GM12878 (cell line): ENCODE data around the gene AP1S1. TPM values are rescaled to one million over a fixed set of nuclear protein-coding genes. Genes with fewer than 3 reads are reported as not detected.

Experiments
- CEBPB ChIP-seq, 2 experiments: fragments of 150-350 bp in 1 of 2; IDR thresholded peaks; 2 replicates each; pipeline ENCODE4 v1.6.1; 2012 to 2014; ENCODE audit warnings: low read depth in 2 of 2, low read length in 2 of 2, borderline replicate concordance in 1 of 2, inconsistent platforms in 1 of 2
- CREB1 ChIP-seq: IDR thresholded peaks from 2 replicates; pipeline ENCODE4 v1.6.1; 2012; ENCODE audit warnings: low read depth, mild to moderate bottlenecking, inconsistent platforms
- CTCF ChIP-seq, 3 experiments: IDR thresholded peaks in 2 of 3; conservative IDR thresholded peaks in 1 of 3; 2 replicates each; pipeline ENCODE4 v1.5.1; 2011; ENCODE audit warnings: low read depth in 3 of 3, low read length in 3 of 3, mild to moderate bottlenecking in 3 of 3, control low read depth in 2 of 3, moderate library complexity in 2 of 3, inconsistent platforms in 1 of 3, mixed read lengths in 1 of 3; ENCODE audit not compliant: control insufficient read depth in 2 of 3, insufficient read depth in 1 of 3; ENCODE audit errors: extremely low read depth in 1 of 3
- E4F1 ChIP-seq: fragments of 450-650 bp; IDR thresholded peaks from 2 replicates; pipeline ENCODE4 v1.6.1; 2018; ENCODE audit warnings: borderline replicate concordance, mild to moderate bottlenecking; ENCODE audit not compliant: partially characterized antibody
- FOS ChIP-seq: IDR thresholded peaks from 3 replicates; pipeline ENCODE4 v1.6.1; 2011; ENCODE audit warnings: borderline replicate concordance; ENCODE audit not compliant: insufficient read length; ENCODE audit errors: extremely low read depth
- IKZF1 ChIP-seq: fragments of 450-650 bp; conservative IDR thresholded peaks from 2 replicates; pipeline ENCODE4 v1.6.1; 2017; ENCODE audit warnings: antibody characterized with exemption, mild to moderate bottlenecking
- IRF3 ChIP-seq: fragments of 450-650 bp; IDR thresholded peaks from 2 replicates; pipeline ENCODE4 v1.6.1; 2014; ENCODE audit warnings: mild to moderate bottlenecking
- KAT2A ChIP-seq: conservative IDR thresholded peaks from 2 replicates; pipeline ENCODE4 v1.6.1; 2011; ENCODE audit warnings: low read depth, low read length; ENCODE audit not compliant: control insufficient read depth
- MTA2 ChIP-seq: fragments of 450-650 bp; IDR thresholded peaks from 2 replicates; pipeline ENCODE4 v1.6.1; 2016; ENCODE audit warnings: low read depth, mild to moderate bottlenecking, moderate library complexity
- MYC ChIP-seq: IDR thresholded peaks from 2 replicates; pipeline ENCODE4 v1.6.1; 2011; ENCODE audit warnings: mild to moderate bottlenecking, low read length, moderate library complexity, inconsistent platforms; ENCODE audit not compliant: insufficient read depth, insufficient replicate concordance, insufficient read length, severe bottlenecking
- NKRF ChIP-seq: fragments of 450-650 bp; conservative IDR thresholded peaks from 2 replicates; pipeline ENCODE4 v1.6.1; 2017; ENCODE audit warnings: mild to moderate bottlenecking, moderate library complexity
- NR2C1 ChIP-seq: fragments of 450-650 bp; IDR thresholded peaks from 2 replicates; pipeline ENCODE4 v1.6.1; 2017; ENCODE audit warnings: antibody characterized with exemption, mild to moderate bottlenecking, moderate library complexity
- PAX5 ChIP-seq: IDR thresholded peaks from 2 replicates; pipeline ENCODE4 v1.6.1; 2011; ENCODE audit warnings: low read depth, low read length, borderline replicate concordance
- RUNX3 ChIP-seq: IDR thresholded peaks from 2 replicates; pipeline ENCODE4 v1.6.1; 2012; ENCODE audit warnings: low read length, inconsistent platforms
- SP1 ChIP-seq: IDR thresholded peaks from one replicate; pipeline ENCODE4 v1.6.1; 2011; ENCODE audit warnings: low read depth, low read length
- SREBF1 ChIP-seq: IDR thresholded peaks from 2 replicates; pipeline ENCODE4 v1.6.1; 2012; ENCODE audit warnings: mild to moderate bottlenecking, low read length
- TAF1 ChIP-seq: IDR thresholded peaks from 2 replicates; pipeline ENCODE4 v1.6.1; 2011; ENCODE audit warnings: mild to moderate bottlenecking, low read depth, low read length, borderline replicate concordance
- TCF3 ChIP-seq: IDR thresholded peaks from 2 replicates; pipeline ENCODE4 v1.6.1; 2012; ENCODE audit warnings: low read depth, mild to moderate bottlenecking, low read length, borderline replicate concordance; ENCODE audit not compliant: insufficient read depth
- YBX1 ChIP-seq: fragments of 450-650 bp; IDR thresholded peaks from 2 replicates; pipeline ENCODE4 v1.6.1; 2016; ENCODE audit warnings: antibody characterized with exemption
- ZNF384 ChIP-seq: IDR thresholded peaks from 2 replicates; pipeline ENCODE4 v1.6.1; 2012; ENCODE audit warnings: low read depth, mild to moderate bottlenecking, low read length, improper control_type of control experiment, borderline replicate concordance
- polyA plus RNA-seq, 11 experiments: library from polyadenylated mRNA; depleted of rRNA in 4 of 11; unstranded in 6 of 11; stranded (reverse) in 5 of 11; fragments of >200 nt; fragmentation: Nextera tagmentation in 4 of 11; fragmentation: Illumina TruSeq in 1 of 11; extraction: Ambion mirVana in 4 of 11; extraction: Trizol in 1 of 11; gene quantifications; 1 replicate in 1 of 11; 2 replicates in 10 of 11; pipeline versions ENCODE4 v1.2.1 to v1.2.3, GENCODE V29; 2011 to 2016; ENCODE audit warnings: inconsistent platforms in 2 of 11, missing spikeins in 2 of 11, low read depth in 1 of 11
- total RNA-seq, 4 experiments: library from RNA; depleted of rRNA in 3 of 4; stranded (reverse); fragments of >200 nt in 3 of 4; fragmentation: Illumina TruSeq in 1 of 4; extraction: Trizol in 1 of 4; gene quantifications; 2 replicates each; pipeline versions ENCODE4 v1.2.1 to v1.2.3, GENCODE V29; 2013 to 2021

The AP1S1 gene
- total and polyA plus RNA-seq, 10 of the 15 experiments (the other 5 are each of a cell fraction or from before 2014, with no cell fraction given) = 2.5 to 121 (median 54.9) TPM

- TF ChIP-seq NKRF = no peak
- TF ChIP-seq TAF1 = peak; percentile 66; the same call in 1 of the 2 replicates
- no peak for TF ChIP-seq CEBPB (IDR thresholded peaks at IDR 0.05; ENCODE audit: borderline replicate concordance in 1 of 2, low read depth in 2 of 2, low read length in 2 of 2)
- no peak for TF ChIP-seq ZNF384
- no peak for TF ChIP-seq PAX5
- no peak for TF ChIP-seq RUNX3
- TF ChIP-seq FOS = no peak
- TF ChIP-seq CTCF (IDR thresholded peaks at IDR 0.05 in 2 of 3, conservative IDR thresholded peaks at IDR 0.05 in 1 of 3; ENCODE audit: control insufficient read depth in 2 of 3, extremely low read depth in 1 of 3, insufficient read depth in 1 of 3, low read depth in 3 of 3, low read length in 3 of 3) = no peak
- TF ChIP-seq MYC = no peak
- no peak for TF ChIP-seq IRF3
- TF ChIP-seq TCF3 = no peak
- no peak for TF ChIP-seq SREBF1
- peak; percentile 35; the same call in 1 of the 2 replicates for TF ChIP-seq MTA2
- TF ChIP-seq YBX1 = no peak
- TF ChIP-seq CREB1 = no peak
- no peak for TF ChIP-seq KAT2A
- TF ChIP-seq NR2C1 = peak; percentile 4; the same call in 1 of the 2 replicates
- TF ChIP-seq SP1 = no peak
- peak; percentile 46; the same call in 1 of the 2 replicates for TF ChIP-seq IKZF1
- peak; percentile 31 for TF ChIP-seq E4F1
Measured at GRCh38 chr7:101121991-101122932, 32.0 kb upstream of the AP1S1 start (continued).
